WTC11 (cell line): ENCODE data around the gene ELMO1. TPM values are rescaled to one million over a fixed set of nuclear protein-coding genes. Genes with fewer than 3 reads are reported as not detected.

Experiments
- ATAC-seq: fragments of 200-7000 bp; cut with Tn5 transposase; 2 replicates; pipeline ENCODE4 v1.10.0; 2021; ENCODE audit warnings: mild to moderate bottlenecking, moderate library complexity
- CTCF ChIA-PET: fragments of 300-600 bp; sonication (Branson Sonifier 250); formaldehyde crosslinking; loops from one replicate; lab custom pipeline; 2021; ENCODE audit warnings: antibody characterized with exemption; lab: Charles Lee
- POLR2A ChIA-PET: fragments of 350-600 bp; sonication (Branson Sonifier 250); formaldehyde crosslinking; loops from one replicate; lab custom pipeline; 2021; ENCODE audit warnings: antibody characterized with exemption; lab: Charles Lee
- DNase-seq: peaks from one replicate; pipeline ENCODE4 v3.0.0; 2021; ENCODE audit warnings: low spot score
- H3K27ac Mint-ChIP-seq: 2 replicates; pipeline ENCODE4 v1.8.0; 2021; ENCODE audit warnings: mixed read lengths
- H3K27me3 Mint-ChIP-seq: 2 replicates; pipeline ENCODE4 v1.8.0; 2021; ENCODE audit warnings: low read depth, mild to moderate bottlenecking, moderate library complexity, mixed read lengths
- H3K36me3 Mint-ChIP-seq: 2 replicates; pipeline ENCODE4 v1.8.0; 2021; ENCODE audit warnings: mixed read lengths
- H3K4me1 Mint-ChIP-seq: 2 replicates; pipeline ENCODE4 v1.8.0; 2022; ENCODE audit warnings: mixed read lengths
- H3K4me3 Mint-ChIP-seq: 2 replicates; pipeline ENCODE4 v1.8.0; 2021; ENCODE audit warnings: mild to moderate bottlenecking, moderate library complexity, mixed read lengths
- H3K9me3 Mint-ChIP-seq: 2 replicates; pipeline ENCODE4 v1.8.0; 2021; ENCODE audit warnings: mixed read lengths
- CBFB ChIP-seq: sonication (generic); formaldehyde crosslinking; IDR thresholded peaks from 2 replicates; pipeline ENCODE4 v1.8.1; 2022; ENCODE audit warnings: mild to moderate bottlenecking, low read depth, missing genetic modification reagents
- CREB1 ChIP-seq: sonication (generic); formaldehyde crosslinking; IDR thresholded peaks from 2 replicates; pipeline ENCODE4 v1.8.0; 2023; ENCODE audit warnings: mild to moderate bottlenecking, missing genetic modification reagents
- ESRRA ChIP-seq: sonication (generic); formaldehyde crosslinking; IDR thresholded peaks from 2 replicates; pipeline ENCODE4 v1.8.1; 2022; ENCODE audit warnings: mild to moderate bottlenecking, missing genetic modification reagents, borderline replicate concordance
- GTF2I ChIP-seq: fragments of 250-450 bp; sonication (Bioruptor Pico); conservative IDR thresholded peaks from 2 replicates; pipeline ENCODE4 v1.4.0; 2021; ENCODE audit warnings: mild to moderate bottlenecking
- MXD4 ChIP-seq: fragments of 250-450 bp; sonication (Bioruptor Pico); IDR thresholded peaks from 2 replicates; pipeline ENCODE4 v1.8.0; 2021; ENCODE audit warnings: mild to moderate bottlenecking, moderate library complexity, borderline replicate concordance
- NFE2L1 ChIP-seq: sonication (generic); formaldehyde crosslinking; IDR thresholded peaks from 2 replicates; pipeline ENCODE4 v1.8.1; 2023; ENCODE audit warnings: missing genetic modification reagents
- PRRX2 ChIP-seq: fragments of 250-450 bp; sonication (Bioruptor Pico); IDR thresholded peaks from 2 replicates; pipeline ENCODE4 v1.8.0; 2021; ENCODE audit warnings: mild to moderate bottlenecking
- RELA ChIP-seq: sonication (generic); formaldehyde crosslinking; IDR thresholded peaks from 2 replicates; pipeline ENCODE4 v1.8.1; 2022; ENCODE audit warnings: missing genetic modification reagents, mild to moderate bottlenecking, borderline replicate concordance
- ZNF219 ChIP-seq: sonication (generic); formaldehyde crosslinking; IDR thresholded peaks from 2 replicates; pipeline ENCODE4 v1.8.0; 2023; ENCODE audit warnings: missing genetic modification reagents, mild to moderate bottlenecking, borderline replicate concordance
- ZNF232 ChIP-seq: sonication (generic); formaldehyde crosslinking; IDR thresholded peaks from 2 replicates; pipeline ENCODE4 v1.8.0; 2022; ENCODE audit warnings: mild to moderate bottlenecking, missing genetic modification reagents
- ZNF263 ChIP-seq: sonication (generic); formaldehyde crosslinking; IDR thresholded peaks from 2 replicates; pipeline ENCODE4 v1.8.1; 2022; ENCODE audit warnings: low read depth, mild to moderate bottlenecking, moderate library complexity, missing genetic modification reagents
- total RNA-seq: library from RNA; stranded (reverse); gene quantifications from 3 replicates; pipeline ENCODE4 v1.2.3, GENCODE V29; 2021
- TF ChIP-seq, protein P1 (sequence below): sonication (generic); formaldehyde crosslinking; IDR thresholded peaks from 2 replicates; pipeline ENCODE4 v1.8.0; 2023; ENCODE audit warnings: missing genetic modification reagents, mild to moderate bottlenecking, borderline replicate concordance
- TF ChIP-seq, protein P2 (sequence below): sonication (generic); formaldehyde crosslinking; IDR thresholded peaks from 2 replicates; pipeline ENCODE4 v1.8.0; 2022; ENCODE audit warnings: mild to moderate bottlenecking, missing genetic modification reagents
- TF ChIP-seq, protein P3 (sequence below): sonication (generic); formaldehyde crosslinking; IDR thresholded peaks from 2 replicates; pipeline ENCODE4 v1.8.0; 2022; ENCODE audit warnings: mild to moderate bottlenecking, missing genetic modification reagents
- TF ChIP-seq, protein P4 (sequence below): sonication (generic); formaldehyde crosslinking; IDR thresholded peaks from 2 replicates; pipeline ENCODE4 v1.8.1; 2023; ENCODE audit warnings: mild to moderate bottlenecking, missing genetic modification reagents
- TF ChIP-seq, protein P5 (sequence below): sonication (generic); formaldehyde crosslinking; IDR thresholded peaks from 2 replicates; pipeline ENCODE4 v1.8.1; 2022; ENCODE audit warnings: mild to moderate bottlenecking, moderate library complexity, missing genetic modification reagents
- TF ChIP-seq, protein P6 (sequence below): sonication (generic); formaldehyde crosslinking; IDR thresholded peaks from 2 replicates; pipeline ENCODE4 v1.8.1; 2023; ENCODE audit warnings: mild to moderate bottlenecking, missing genetic modification reagents, moderate library complexity
- TF ChIP-seq, protein P7 (sequence below): sonication (generic); formaldehyde crosslinking; IDR thresholded peaks from 2 replicates; pipeline ENCODE4 v1.8.1; 2022; ENCODE audit warnings: low read depth, missing genetic modification reagents, borderline replicate concordance
- TF ChIP-seq, protein P8 (sequence below): sonication (generic); formaldehyde crosslinking; IDR thresholded peaks from 2 replicates; pipeline ENCODE4 v1.8.1; 2022; ENCODE audit warnings: missing genetic modification reagents, borderline replicate concordance

Gene ELMO1
- total RNA-seq, 1 experiment from 2014 or later = 19.4 TPM

DNA sequence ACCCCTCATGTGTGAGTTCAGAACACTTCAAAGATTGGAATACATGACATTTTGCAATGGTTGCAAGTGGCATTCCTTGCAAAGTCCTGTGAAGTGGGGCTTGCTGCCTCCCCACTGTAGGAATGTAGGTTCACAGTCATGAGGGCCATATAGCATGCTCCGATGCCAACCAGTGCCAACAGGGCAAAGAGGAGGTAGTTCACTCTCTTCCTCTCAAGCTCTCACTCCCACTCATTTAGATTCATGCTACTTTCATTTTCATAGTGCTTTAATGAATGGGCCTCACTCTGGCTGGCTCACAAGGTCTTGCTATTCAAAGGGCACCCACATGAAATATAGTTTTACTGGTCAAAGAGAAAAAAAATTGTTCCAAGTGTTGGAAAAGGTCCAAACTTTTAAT, 554.5 kb downstream of the ELMO1 start (continued):
- TF ChIP-seq CREB1 = no peak
- TF ChIP-seq GTF2I (CRISPR knock-in tag) = no peak
- TF ChIP-seq, protein P1, sequence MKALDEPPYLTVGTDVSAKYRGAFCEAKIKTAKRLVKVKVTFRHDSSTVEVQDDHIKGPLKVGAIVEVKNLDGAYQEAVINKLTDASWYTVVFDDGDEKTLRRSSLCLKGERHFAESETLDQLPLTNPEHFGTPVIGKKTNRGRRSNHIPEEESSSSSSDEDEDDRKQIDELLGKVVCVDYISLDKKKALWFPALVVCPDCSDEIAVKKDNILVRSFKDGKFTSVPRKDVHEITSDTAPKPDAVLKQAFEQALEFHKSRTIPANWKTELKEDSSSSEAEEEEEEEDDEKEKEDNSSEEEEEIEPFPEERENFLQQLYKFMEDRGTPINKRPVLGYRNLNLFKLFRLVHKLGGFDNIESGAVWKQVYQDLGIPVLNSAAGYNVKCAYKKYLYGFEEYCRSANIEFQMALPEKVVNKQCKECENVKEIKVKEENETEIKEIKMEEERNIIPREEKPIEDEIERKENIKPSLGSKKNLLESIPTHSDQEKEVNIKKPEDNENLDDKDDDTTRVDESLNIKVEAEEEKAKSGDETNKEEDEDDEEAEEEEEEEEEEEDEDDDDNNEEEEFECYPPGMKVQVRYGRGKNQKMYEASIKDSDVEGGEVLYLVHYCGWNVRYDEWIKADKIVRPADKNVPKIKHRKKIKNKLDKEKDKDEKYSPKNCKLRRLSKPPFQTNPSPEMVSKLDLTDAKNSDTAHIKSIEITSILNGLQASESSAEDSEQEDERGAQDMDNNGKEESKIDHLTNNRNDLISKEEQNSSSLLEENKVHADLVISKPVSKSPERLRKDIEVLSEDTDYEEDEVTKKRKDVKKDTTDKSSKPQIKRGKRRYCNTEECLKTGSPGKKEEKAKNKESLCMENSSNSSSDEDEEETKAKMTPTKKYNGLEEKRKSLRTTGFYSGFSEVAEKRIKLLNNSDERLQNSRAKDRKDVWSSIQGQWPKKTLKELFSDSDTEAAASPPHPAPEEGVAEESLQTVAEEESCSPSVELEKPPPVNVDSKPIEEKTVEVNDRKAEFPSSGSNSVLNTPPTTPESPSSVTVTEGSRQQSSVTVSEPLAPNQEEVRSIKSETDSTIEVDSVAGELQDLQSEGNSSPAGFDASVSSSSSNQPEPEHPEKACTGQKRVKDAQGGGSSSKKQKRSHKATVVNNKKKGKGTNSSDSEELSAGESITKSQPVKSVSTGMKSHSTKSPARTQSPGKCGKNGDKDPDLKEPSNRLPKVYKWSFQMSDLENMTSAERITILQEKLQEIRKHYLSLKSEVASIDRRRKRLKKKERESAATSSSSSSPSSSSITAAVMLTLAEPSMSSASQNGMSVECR (CRISPR knock-in tag) = no peak
- no peak for TF ChIP-seq PRRX2 (CRISPR knock-in tag)
- TF ChIP-seq, protein P2, sequence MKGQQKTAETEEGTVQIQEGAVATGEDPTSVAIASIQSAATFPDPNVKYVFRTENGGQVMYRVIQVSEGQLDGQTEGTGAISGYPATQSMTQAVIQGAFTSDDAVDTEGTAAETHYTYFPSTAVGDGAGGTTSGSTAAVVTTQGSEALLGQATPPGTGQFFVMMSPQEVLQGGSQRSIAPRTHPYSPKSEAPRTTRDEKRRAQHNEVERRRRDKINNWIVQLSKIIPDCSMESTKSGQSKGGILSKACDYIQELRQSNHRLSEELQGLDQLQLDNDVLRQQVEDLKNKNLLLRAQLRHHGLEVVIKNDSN (CRISPR knock-in tag) = no peak
- TF ChIP-seq, protein P3, sequence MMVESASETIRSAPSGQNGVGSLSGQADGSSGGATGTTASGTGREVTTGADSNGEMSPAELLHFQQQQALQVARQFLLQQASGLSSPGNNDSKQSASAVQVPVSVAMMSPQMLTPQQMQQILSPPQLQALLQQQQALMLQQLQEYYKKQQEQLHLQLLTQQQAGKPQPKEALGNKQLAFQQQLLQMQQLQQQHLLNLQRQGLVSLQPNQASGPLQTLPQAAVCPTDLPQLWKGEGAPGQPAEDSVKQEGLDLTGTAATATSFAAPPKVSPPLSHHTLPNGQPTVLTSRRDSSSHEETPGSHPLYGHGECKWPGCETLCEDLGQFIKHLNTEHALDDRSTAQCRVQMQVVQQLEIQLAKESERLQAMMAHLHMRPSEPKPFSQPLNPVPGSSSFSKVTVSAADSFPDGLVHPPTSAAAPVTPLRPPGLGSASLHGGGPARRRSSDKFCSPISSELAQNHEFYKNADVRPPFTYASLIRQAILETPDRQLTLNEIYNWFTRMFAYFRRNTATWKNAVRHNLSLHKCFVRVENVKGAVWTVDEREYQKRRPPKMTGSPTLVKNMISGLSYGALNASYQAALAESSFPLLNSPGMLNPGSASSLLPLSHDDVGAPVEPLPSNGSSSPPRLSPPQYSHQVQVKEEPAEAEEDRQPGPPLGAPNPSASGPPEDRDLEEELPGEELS (CRISPR knock-in tag) = no peak

DNA sequence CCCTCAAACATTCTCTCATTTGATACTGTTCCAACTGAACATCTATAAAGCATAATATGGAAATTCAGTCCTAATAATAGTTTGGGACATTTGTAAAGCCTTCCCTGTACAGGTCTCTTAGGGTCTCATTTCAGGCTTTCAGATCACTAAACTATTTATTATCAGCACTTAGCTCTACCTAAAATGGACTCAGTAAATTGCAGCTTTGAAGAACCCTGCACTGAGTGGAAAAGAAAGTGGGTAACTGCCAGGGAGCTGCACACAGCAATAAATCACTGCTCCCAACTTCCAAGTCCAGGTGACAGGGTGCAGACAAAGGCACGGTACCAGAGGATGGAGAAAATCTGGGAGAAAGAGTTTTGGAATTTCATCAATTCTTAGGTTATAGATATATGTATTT, 559.5 kb downstream of the ELMO1 start:
- no peak overlapping the region for H3K27ac Mint-ChIP-seq
- TF ChIP-seq ESRRA (CRISPR knock-in tag) (no peak), CBFB (CRISPR knock-in tag) (no peak), PRRX2 (CRISPR knock-in tag) (no peak), RELA (CRISPR knock-in tag) (no peak), MXD4 (CRISPR knock-in tag) (no peak), NFE2L1 (CRISPR knock-in tag) (no peak), ZNF219 (no peak), ZNF263 (no peak), ZNF232 (CRISPR knock-in tag) (no peak), GTF2I (CRISPR knock-in tag) (no peak)
- TF ChIP-seq, protein P4, sequence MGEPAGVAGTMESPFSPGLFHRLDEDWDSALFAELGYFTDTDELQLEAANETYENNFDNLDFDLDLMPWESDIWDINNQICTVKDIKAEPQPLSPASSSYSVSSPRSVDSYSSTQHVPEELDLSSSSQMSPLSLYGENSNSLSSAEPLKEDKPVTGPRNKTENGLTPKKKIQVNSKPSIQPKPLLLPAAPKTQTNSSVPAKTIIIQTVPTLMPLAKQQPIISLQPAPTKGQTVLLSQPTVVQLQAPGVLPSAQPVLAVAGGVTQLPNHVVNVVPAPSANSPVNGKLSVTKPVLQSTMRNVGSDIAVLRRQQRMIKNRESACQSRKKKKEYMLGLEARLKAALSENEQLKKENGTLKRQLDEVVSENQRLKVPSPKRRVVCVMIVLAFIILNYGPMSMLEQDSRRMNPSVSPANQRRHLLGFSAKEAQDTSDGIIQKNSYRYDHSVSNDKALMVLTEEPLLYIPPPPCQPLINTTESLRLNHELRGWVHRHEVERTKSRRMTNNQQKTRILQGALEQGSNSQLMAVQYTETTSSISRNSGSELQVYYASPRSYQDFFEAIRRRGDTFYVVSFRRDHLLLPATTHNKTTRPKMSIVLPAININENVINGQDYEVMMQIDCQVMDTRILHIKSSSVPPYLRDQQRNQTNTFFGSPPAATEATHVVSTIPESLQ (CRISPR knock-in tag) = no peak
- TF ChIP-seq, protein P5, sequence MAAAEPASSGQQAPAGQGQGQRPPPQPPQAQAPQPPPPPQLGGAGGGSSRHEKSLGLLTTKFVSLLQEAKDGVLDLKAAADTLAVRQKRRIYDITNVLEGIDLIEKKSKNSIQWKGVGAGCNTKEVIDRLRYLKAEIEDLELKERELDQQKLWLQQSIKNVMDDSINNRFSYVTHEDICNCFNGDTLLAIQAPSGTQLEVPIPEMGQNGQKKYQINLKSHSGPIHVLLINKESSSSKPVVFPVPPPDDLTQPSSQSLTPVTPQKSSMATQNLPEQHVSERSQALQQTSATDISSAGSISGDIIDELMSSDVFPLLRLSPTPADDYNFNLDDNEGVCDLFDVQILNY (CRISPR knock-in tag) = no peak
- TF ChIP-seq, protein P3 (CRISPR knock-in tag) = no peak
- TF ChIP-seq, protein P6, sequence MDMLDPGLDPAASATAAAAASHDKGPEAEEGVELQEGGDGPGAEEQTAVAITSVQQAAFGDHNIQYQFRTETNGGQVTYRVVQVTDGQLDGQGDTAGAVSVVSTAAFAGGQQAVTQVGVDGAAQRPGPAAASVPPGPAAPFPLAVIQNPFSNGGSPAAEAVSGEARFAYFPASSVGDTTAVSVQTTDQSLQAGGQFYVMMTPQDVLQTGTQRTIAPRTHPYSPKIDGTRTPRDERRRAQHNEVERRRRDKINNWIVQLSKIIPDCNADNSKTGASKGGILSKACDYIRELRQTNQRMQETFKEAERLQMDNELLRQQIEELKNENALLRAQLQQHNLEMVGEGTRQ (CRISPR knock-in tag) = no peak
- TF ChIP-seq, protein P7, sequence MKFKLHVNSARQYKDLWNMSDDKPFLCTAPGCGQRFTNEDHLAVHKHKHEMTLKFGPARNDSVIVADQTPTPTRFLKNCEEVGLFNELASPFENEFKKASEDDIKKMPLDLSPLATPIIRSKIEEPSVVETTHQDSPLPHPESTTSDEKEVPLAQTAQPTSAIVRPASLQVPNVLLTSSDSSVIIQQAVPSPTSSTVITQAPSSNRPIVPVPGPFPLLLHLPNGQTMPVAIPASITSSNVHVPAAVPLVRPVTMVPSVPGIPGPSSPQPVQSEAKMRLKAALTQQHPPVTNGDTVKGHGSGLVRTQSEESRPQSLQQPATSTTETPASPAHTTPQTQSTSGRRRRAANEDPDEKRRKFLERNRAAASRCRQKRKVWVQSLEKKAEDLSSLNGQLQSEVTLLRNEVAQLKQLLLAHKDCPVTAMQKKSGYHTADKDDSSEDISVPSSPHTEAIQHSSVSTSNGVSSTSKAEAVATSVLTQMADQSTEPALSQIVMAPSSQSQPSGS (CRISPR knock-in tag) = no peak
- TF ChIP-seq, protein P8, sequence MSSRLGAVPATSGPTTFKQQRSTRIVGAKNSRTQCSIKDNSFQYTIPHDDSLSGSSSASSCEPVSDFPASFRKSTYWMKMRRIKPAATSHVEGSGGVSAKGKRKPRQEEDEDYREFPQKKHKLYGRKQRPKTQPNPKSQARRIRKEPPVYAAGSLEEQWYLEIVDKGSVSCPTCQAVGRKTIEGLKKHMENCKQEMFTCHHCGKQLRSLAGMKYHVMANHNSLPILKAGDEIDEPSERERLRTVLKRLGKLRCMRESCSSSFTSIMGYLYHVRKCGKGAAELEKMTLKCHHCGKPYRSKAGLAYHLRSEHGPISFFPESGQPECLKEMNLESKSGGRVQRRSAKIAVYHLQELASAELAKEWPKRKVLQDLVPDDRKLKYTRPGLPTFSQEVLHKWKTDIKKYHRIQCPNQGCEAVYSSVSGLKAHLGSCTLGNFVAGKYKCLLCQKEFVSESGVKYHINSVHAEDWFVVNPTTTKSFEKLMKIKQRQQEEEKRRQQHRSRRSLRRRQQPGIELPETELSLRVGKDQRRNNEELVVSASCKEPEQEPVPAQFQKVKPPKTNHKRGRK (CRISPR knock-in tag) = no peak
- TF ChIP-seq, all 79 proteins: peak for 0
- ATAC-seq (no peak), DNase-seq (no peak)
- H3K36me3 Mint-ChIP-seq = no peaks in the 10 kb centered on the region
- H3K4me3 Mint-ChIP-seq = no peak overlapping the region
- CTCF ChIA-PET = interaction anchor here (0.7 kb wide), 1 partner anchor 14 kb away, joined by 3 read pairs; no protein-coding TSS in a partner anchor
- no peaks in the 10 kb centered on the region for H3K4me1 Mint-ChIP-seq
- no peaks in the 10 kb centered on the region for H3K27me3 Mint-ChIP-seq
- POLR2A ChIA-PET = no interaction called here
- no peaks in the 10 kb centered on the region for H3K9me3 Mint-ChIP-seq
